Measurements from ENCODE around the gene MIGA2.

Gene MIGA2

GRCh38 chr9:129068990-129069861 is 32.8 kb downstream of the MIGA2 start:
- TF ChIP-seq ZNF274 (IDR thresholded peaks at IDR 0.05; ENCODE audit: low read depth, low read length) = no peak
- no peak overlapping the region; the same call in 1 of the 2 replicates for H3K4me3 ChIP-seq (ENCODE audit: low read length)

GRCh38 chr9:129069862-129070641 is 33.6 kb downstream of the MIGA2 start:
- no peak for TF ChIP-seq ZNF274 (IDR thresholded peaks at IDR 0.05; ENCODE audit: low read depth, low read length)
- H3K4me3 ChIP-seq (ENCODE audit: low read length) = no peak overlapping the region

DNA sequence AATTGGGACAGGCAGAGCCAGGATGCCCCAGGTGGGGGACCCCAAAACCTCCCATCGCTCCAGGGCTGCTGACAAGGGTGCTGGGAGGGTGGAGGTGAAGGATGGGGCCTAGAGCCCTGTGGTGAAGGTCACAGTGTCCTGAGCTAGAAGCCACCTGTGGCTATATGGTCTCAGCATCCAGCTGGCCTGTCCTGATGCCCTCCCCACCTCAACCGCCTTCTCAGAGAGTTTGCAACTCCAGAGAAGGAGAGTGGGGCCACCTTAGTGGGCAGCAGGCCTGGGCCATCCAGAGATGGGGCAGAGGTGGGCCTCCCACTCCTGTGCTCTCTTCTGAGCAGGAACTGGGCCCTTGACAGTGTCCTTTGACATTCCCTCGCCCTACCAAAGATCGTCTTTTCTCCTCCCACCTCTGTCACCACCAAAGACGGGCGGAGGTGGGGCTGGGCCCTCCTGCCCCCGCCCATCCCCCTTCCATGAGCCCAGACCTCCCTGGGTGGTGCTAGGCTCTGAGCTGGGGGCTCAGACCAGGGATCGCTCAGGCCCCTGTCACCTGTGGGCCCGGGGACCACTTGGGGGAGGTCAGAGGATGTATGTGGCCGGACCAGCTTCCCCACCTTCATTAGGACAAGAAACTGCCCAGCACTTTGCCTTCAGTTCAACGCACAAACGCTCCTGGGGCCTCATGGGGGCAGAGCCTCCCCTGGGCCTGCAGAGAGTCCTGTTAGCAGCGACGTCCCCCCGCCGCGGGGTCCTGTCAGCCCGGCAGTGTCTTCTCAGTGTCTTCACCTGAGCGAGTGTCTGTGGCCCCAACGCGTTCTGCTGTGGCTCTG is 34.5 kb downstream of the MIGA2 start:
- TF ChIP-seq ZNF274 (IDR thresholded peaks at IDR 0.05; ENCODE audit: low read depth, low read length) = no peak
- H3K4me3 ChIP-seq (ENCODE audit: low read length) = no peak overlapping the region

GRCh38 chr9:129071526-129072126 is 35.2 kb downstream of the MIGA2 start:
- H3K4me3 ChIP-seq (ENCODE audit: low read length) = no peak overlapping the region
- TF ChIP-seq ZNF274 (IDR thresholded peaks at IDR 0.05; ENCODE audit: low read depth, low read length) = no peak

- H3K4me3 ChIP-seq (ENCODE audit: low read length) = no peak overlapping the region
- no peak for TF ChIP-seq ZNF274 (IDR thresholded peaks at IDR 0.05; ENCODE audit: low read depth, low read length)
Measured at GRCh38 chr9:129072171-129072570, 35.7 kb downstream of the MIGA2 start.

DNA sequence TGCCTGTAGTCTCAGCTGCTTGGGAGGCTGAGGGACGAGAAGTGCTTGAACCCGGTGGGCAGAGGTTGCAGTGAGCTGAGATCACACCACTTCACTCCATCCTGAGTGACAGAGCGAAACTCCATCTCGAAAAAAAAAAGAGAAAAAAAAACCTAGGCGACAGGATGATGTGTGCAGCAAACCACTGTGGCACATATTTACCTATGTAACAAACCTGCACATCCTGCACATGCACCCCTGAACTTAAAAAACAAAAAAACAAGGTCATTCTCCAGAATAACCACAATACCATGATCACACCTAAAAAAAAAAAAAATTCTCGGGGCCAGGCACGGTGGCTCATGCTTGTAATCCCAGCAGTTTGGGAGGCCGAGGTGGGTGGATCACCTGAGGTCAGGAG is 37.0 kb downstream of the MIGA2 start:
- TF ChIP-seq ZNF274 (IDR thresholded peaks at IDR 0.05; ENCODE audit: low read depth, low read length) = no peak

GRCh38 chr9:129074106-129074505 is 37.7 kb downstream of the MIGA2 start:
- no peak for TF ChIP-seq ZNF274 (IDR thresholded peaks at IDR 0.05; ENCODE audit: low read depth, low read length)
- H3K4me3 ChIP-seq (ENCODE audit: low read length) = no peak overlapping the region

More for the DNA sequence above, 37.0 kb downstream of the MIGA2 start:
- no peak overlapping the region for H3K4me3 ChIP-seq (ENCODE audit: low read length)

DNA sequence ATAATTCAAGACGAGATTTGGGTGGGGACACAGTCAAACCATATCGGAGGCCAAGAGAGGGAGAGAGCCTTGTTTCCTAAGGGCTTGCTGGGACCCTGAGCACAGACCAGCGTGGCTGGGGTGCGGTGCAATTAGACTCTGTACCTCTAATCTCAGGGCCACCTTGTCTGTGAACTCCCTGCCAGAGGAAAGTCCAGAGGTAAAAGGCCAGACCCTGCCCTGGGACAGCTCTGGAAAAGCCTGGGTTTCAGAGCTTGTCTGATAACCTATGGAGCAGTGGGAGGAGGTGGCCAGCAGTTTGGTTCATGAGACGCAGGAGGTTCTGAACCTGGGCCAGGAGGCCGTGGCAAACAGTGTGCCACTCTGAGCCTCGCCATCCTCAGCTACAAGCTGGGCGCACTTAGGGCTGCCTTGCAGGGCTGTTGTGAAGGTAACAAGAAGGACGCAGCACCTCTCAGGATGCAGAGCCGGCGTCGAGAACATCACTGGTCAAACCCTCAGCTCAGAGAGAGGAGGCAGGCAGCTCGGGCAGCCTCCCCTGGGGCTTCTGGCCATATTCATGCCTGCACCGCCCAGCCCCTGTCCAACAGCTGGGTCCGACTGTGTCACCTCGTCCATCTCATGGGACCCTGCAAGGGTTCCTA is 39.7 kb downstream of the MIGA2 start:
- H3K4me3 ChIP-seq (ENCODE audit: low read length) = no peak overlapping the region
- TF ChIP-seq ZNF274 (IDR thresholded peaks at IDR 0.05; ENCODE audit: low read depth, low read length) = no peak

- no peak for TF ChIP-seq ZNF274 (IDR thresholded peaks at IDR 0.05; ENCODE audit: low read depth, low read length)
- H3K4me3 ChIP-seq (ENCODE audit: low read length) = no peak overlapping the region
Measured at GRCh38 chr9:129076640-129077037, 40.2 kb downstream of the MIGA2 start.

GRCh38 chr9:129077236-129077635 is 40.8 kb downstream of the MIGA2 start:
- no peak overlapping the region for H3K4me3 ChIP-seq (ENCODE audit: low read length)
- no peak for TF ChIP-seq ZNF274 (IDR thresholded peaks at IDR 0.05; ENCODE audit: low read depth, low read length)

- H3K4me3 ChIP-seq (ENCODE audit: low read length) = no peak overlapping the region
- TF ChIP-seq ZNF274 (IDR thresholded peaks at IDR 0.05; ENCODE audit: low read depth, low read length) = no peak
Measured at GRCh38 chr9:129078691-129079503, 42.5 kb downstream of the MIGA2 start.

DNA sequence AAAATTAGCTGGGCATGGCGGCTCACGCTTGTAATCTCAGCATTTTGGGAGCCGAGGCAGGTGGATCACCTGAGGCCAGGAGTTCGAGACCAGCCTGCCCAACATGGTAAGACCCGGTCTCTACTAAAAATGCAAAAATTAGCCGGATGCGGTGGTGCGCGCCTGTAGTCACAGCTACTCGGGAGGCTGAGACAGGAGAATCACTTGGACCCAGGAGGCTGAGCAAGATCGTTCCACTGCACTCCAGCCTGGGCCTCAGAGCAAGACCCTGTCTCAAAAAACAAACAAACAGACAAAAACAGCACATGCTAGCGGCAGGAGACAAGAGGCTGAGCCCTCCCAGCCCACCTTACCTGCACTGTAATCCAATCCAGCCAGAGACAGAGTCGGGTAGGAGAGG is 43.4 kb downstream of the MIGA2 start:
- H3K4me3 ChIP-seq (ENCODE audit: low read length) = peak overlapping the region; percentile 72; the same call in 1 of the 2 replicates
- TF ChIP-seq ZNF274 (IDR thresholded peaks at IDR 0.05; ENCODE audit: low read depth, low read length) = no peak

- H3K4me3 ChIP-seq (ENCODE audit: low read length) = peak overlapping the region; percentile 72
- TF ChIP-seq ZNF274 (IDR thresholded peaks at IDR 0.05; ENCODE audit: low read depth, low read length) = no peak
Measured at GRCh38 chr9:129080298-129080600, 43.8 kb downstream of the MIGA2 start.

Data from GM08714 (cell line).